Myocyte (in vitro differentiated cells): Measurements from ENCODE around the gene ZCCHC8. TPM values are rescaled to one million over a fixed set of nuclear protein-coding genes. Genes with fewer than 3 reads are reported as not detected.
"Not testable (repeated sequence)": the region's sequence is repeated elsewhere in the genome, so short reads cannot be mapped to it uniquely, and the experiment has no call there.

Source experiments
- DNase-seq: peaks from one replicate; pipeline ENCODE4 v3.0.0-alpha.2; 2012; ENCODE audit warnings: low read depth
- total RNA-seq: library from RNA; depleted of rRNA; stranded (reverse); fragments of >200 nt; gene quantifications from 2 replicates; pipeline ENCODE4 v1.2.3, GENCODE V29; 2014

ZCCHC8 gene
- total RNA-seq, 1 donor from 2014 or later, result 17.1 TPM

- DNase-seq, result not testable (repeated sequence)
Observed at GRCh38 chr12:122513028-122513427, 12.3 kb upstream of the ZCCHC8 start.

DNA sequence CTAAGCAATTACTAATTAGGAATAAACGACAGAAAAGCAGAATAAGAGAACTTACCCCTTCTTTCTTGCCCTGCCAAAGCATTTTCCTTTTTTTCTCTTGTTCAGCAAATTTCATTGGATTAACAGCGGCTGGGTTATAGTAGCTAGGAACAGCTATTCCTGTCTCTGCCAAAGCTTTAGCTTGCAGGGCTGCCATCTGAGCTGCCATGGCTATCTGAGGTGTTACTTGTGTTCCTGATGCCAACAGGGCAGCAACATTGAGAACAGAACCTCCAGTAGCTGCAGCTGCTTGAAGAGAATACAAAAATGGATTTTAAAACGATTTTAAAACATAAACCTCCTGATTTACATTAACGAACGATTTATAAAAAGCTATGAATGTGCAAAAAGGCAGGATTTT lies 7.4 kb upstream of the ZCCHC8 start:
- DNase-seq, result no peak

- DNase-seq, result no peak
Observed at GRCh38 chr12:122506393-122506938, 5.7 kb upstream of the ZCCHC8 start.

DNA sequence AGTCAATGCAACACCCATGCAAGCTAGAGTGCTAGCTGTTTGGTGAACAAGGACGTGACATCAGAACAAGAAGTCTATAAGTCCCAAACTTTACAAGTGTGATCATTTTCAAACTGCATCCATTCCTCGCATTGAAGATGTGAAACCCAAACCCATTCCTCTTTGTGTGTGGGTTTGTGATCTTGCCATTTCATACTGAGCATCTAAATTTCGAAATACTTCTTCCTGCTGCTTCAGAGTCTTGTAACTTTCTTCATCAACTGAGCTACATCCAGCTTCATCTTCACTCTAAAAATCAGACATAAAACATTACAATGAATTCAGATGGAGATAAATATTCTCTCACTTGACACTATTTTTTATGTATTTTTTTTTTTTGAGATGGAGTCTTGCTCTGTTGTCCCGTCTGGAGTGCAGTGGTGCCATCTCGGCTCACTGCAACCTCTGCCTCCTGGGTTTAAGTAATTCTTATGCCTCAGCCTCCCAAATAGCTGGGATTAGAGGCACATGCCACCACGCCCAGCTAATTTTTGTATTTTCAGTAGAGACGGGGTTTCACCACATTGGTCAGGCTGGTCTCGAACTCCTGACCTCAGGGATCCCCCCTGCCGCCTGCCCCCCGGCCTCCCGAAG lies 4.8 kb upstream of the ZCCHC8 start:
- no peak for DNase-seq

- DNase-seq, result no peak
Observed at GRCh38 chr12:122503783-122504590, 3.3 kb upstream of the ZCCHC8 start.

GRCh38 chr12:122503147-122503751 lies 2.5 kb upstream of the ZCCHC8 start:
- DNase-seq, result no peak

- no peak for DNase-seq
Observed at GRCh38 chr12:122501489-122501989, 807 bp upstream of the ZCCHC8 start.

GRCh38 chr12:122499991-122500684 lies 594 bp downstream of the ZCCHC8 start:
- peak; percentile 78 for DNase-seq

DNA sequence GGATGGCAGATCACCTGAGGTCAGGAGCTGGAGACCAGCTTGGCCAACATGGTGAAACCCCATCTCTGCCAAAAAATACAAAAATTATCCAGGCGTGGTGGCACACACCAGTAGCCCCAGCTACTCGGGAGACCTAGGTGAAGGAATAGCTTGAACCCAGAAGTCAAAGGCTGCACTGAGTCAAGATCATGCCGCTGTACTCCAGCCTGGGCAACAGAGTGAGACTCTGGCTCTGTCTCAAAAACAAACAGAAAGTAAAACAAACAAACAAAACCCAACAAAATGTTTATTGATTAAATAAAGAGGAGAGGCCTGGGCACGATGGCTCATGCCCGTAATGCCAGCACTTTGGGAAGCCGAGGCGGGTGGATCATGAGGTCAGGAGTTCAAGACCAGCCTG lies 5.5 kb downstream of the ZCCHC8 start:
- no peak for DNase-seq

GRCh38 chr12:122493222-122493621 lies 7.5 kb downstream of the ZCCHC8 start:
- not testable (repeated sequence) for DNase-seq

DNA sequence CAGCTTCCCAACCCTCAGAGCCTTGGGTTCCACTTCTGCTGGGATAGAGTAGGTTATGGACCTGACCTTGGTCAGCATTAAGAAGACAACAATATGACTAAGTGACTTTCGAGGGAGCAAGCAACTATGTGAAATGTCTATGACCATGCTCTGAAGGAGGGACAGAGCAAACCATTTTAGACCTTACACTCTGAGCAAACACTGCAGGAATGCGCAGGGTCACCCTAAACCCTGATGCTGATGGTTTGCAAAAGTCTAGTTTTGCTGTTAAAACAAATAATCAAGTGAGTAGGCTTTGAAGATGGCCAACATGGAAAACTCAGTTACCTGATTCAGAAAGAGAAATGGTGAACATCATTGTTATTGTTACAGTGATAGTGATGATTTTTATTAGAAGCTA lies 8.7 kb downstream of the ZCCHC8 start:
- no peak for DNase-seq

DNA sequence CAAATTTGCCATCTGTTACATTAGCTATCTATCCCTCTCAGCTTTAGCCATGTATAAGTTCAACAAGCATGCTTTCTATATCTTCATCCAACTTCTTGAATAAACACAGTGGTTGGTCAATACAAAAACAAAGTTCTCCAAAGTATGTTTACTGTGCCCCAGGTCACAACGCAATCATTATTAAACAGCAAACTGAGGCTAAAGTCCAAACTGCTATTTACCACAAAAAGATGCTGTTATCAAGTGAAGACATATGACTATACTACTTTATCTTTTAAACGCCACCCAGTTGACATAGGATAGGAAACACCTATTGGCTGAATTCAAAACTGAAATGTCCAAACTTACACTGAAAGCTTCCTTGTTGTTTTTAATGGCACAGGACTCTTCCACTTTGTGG lies 11.7 kb downstream of the ZCCHC8 start:
- no peak for DNase-seq

DNA sequence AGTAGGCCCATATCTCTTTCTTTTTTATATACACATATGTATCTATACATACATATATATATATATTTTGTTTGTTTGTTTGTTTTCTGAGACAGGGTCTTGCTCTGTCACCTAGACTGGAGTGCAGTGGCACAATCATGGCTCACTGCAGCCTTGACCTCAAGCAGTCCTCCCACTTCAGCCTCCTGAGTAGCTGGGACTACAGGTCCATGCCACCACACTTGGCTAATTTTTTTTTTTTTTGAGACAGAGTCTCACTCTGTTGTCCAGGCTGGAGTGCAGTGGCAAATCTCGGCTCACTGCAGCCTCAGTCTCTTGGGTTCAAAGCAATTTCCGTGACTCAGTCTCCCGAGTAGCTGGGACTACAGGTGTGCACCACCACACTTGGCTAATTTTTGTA lies 12.9 kb downstream of the ZCCHC8 start:
- not testable (repeated sequence) for DNase-seq

DNA sequence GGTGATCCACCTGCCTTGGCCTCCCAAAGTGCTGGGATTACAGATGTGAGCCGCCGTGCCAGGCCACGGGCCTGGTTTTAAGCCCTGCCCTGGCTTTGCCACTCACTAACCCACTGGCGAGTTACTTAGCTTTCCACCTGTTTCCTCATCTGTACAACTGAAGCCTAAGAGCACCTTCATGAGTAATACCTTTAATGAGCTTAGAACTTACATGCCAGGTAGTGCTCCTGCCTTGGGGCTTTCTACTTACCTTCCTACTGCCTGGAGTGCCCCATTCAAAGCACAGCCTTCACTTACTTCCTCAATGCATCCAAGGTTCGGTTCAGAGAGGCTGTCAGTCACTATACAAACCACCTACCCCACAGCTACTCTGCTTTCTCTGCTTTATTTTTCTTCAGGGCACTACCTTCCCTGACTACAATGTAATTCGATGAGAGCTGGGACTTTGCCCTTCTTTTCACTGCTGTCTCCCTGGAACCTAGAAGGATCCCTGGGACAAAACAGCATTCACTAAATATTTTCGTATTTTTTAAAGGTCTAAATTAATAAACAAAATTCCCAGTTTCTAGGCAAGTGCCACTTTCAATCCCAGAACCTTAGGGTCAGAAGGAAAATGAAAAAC lies 13.8 kb downstream of the ZCCHC8 start:
- DNase-seq, result no peak

- DNase-seq, result not testable (repeated sequence)
Observed at GRCh38 chr12:122486360-122486759, 14.4 kb downstream of the ZCCHC8 start.

- not testable (repeated sequence) for DNase-seq
Observed at GRCh38 chr12:122484385-122484784, 16.3 kb downstream of the ZCCHC8 start.

GRCh38 chr12:122483969-122484368 lies 16.8 kb downstream of the ZCCHC8 start:
- no peak for DNase-seq

GRCh38 chr12:122481861-122482260 lies 18.9 kb downstream of the ZCCHC8 start:
- no peak for DNase-seq

- no peak for DNase-seq
Observed at GRCh38 chr12:122480753-122481152, 20.0 kb downstream of the ZCCHC8 start.

DNA sequence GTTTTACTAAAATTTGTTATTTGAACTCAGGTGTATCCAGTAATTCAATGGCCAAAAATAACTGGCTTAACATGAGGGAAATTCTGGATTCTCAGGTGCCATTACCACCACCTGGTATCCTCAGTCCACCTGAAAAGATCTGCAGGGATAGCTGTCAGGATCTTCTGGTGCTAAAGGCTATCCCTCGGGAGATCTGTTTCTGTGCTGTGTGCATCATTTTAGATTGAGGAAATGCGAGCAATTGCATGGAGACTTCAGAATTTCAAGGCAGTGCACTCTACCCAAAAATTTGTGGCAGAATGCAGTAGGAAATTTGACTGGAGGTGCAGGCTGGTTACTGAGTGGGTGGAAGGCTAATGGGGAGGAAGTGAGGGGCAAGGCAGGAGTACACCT lies 26.4 kb downstream of the ZCCHC8 start:
- no peak for DNase-seq
